Small intestine (tissue), 7 donors: Measurements from ENCODE around the gene AJAP1. TPM values are rescaled to one million over a fixed set of nuclear protein-coding genes. Genes with fewer than 3 reads are reported as not detected.
"Not testable (repeated sequence)": the region's sequence is repeated elsewhere in the genome, so short reads cannot be mapped to it uniquely, and the experiment has no call there.

ENCODE experiments used
- DNase-seq, 2 donors: peaks; one replicate each; pipeline versions ENCODE4 v3.0.0 to v3.0.0-alpha.2; 2013
- FAIRE-seq: peaks from 2 replicates; lab custom pipeline; 2012; peaks lifted over from hg19 to GRCh38; lab: Jason Lieb, UNC
- H3K27ac ChIP-seq, 3 donors: one replicate each; pipeline ENCODE4 v1.5.1; 2013; ENCODE audit warnings: low read length in 2 of 3, mild to moderate bottlenecking in 2 of 3, control low read depth in 1 of 3, inconsistent platforms in 1 of 3, low read depth in 1 of 3, moderate library complexity in 1 of 3
- H3K27me3 ChIP-seq, 3 donors: one replicate each; pipeline ENCODE4 v1.6.1; 2013; ENCODE audit warnings: low read length in 3 of 3, inconsistent platforms in 1 of 3; ENCODE audit not compliant: control insufficient read depth in 3 of 3, insufficient read depth in 3 of 3
- H3K36me3 ChIP-seq, 3 donors: one replicate each; pipeline ENCODE4 v1.6.1; 2013; ENCODE audit warnings: low read length in 3 of 3, inconsistent platforms in 1 of 3, low read depth in 1 of 3, mild to moderate bottlenecking in 1 of 3, moderate library complexity in 1 of 3; ENCODE audit not compliant: control insufficient read depth in 3 of 3, insufficient read depth in 2 of 3
- H3K4me1 ChIP-seq, 3 donors: one replicate each; pipeline ENCODE4 v1.6.1; 2013; ENCODE audit warnings: low read length in 2 of 3, inconsistent platforms in 1 of 3, low read depth in 1 of 3, mild to moderate bottlenecking in 1 of 3, moderate library complexity in 1 of 3; ENCODE audit not compliant: control insufficient read depth in 3 of 3, insufficient read depth in 2 of 3
- H3K4me3 ChIP-seq, 3 donors: one replicate each; pipeline ENCODE4 v1.5.1; 2013; ENCODE audit warnings: low read length in 3 of 3, control low read depth in 1 of 3, inconsistent platforms in 1 of 3, low read depth in 1 of 3, mild to moderate bottlenecking in 1 of 3, moderate library complexity in 1 of 3
- H3K9me3 ChIP-seq, 2 donors: one replicate each; pipeline ENCODE4 v1.6.1; 2013; ENCODE audit warnings: low read depth in 1 of 2, low read length in 1 of 2; ENCODE audit not compliant: control insufficient read depth in 2 of 2, insufficient read depth in 1 of 2
- WGBS, 3 donors: extraction: QIAGEN DNeasy Blood & Tissue Kit; methylation state at CpG; one replicate each; pipeline ENCODE4 v1.1.7; 2013; 5-methylcytosine and 5-hydroxymethylcytosine counted together
- polyA plus RNA-seq, 4 donors: library from polyadenylated mRNA; stranded (reverse) in 3 of 4; unstranded in 1 of 4; fragments of 200-250 nt in 3 of 4; fragments of 120-200 nt in 1 of 4; gene quantifications; one replicate each; pipeline versions ENCODE4 v1.2.1 to v1.2.3, GENCODE V29; 2013
- donor health status: healthy with polysubstance abuse.
- donor health status: control.
- donor health status: control.
- donor health status: Bipolar disorder and iron deficiency.
- donor health status: healthy.

AJAP1 gene
- polyA plus RNA-seq, 4 donors, result 0.13 to 0.27 (median 0.27) TPM; not detected in 1

GRCh38 chr1:4615501-4615900, 38.9 kb upstream of the AJAP1 start:
- Histone ChIP-seq H3K4me1 (no peaks in the 10 kb centered on the region), H3K27me3 (no peaks in the 10 kb centered on the region), H3K36me3 (no peaks in the 10 kb centered on the region), H3K4me3 (no peak overlapping the region), H3K27ac (no peak overlapping the region), H3K9me3 (peaks cover 0 to 2% of the 10 kb centered on the region in 2 donors)
- FAIRE-seq (no peak), DNase-seq (no peak)
- WGBS, 3 donors, result 71 to 82% (median 81%) methylated on average over 9 of the region's 9 CpGs

- H3K4me1 ChIP-seq, result no peaks in the 10 kb centered on the region
- DNase-seq (no peak), FAIRE-seq (no peak)
- H3K4me3 ChIP-seq, result no peak overlapping the region
- H3K27ac ChIP-seq, result no peak overlapping the region
- H3K36me3 ChIP-seq, result no peaks in the 10 kb centered on the region
- H3K27me3 ChIP-seq, result no peaks in the 10 kb centered on the region
- whole genome bisulfite sequencing, 3 donors, result 83 to 88% (median 84%) methylated on average over 18 of the region's 18 CpGs
- no peaks in the 10 kb centered on the region for H3K9me3 ChIP-seq
Observed at GRCh38 chr1:4616831-4617465, 37.5 kb upstream of the AJAP1 start.

- no peaks in the 10 kb centered on the region for H3K36me3 ChIP-seq
- WGBS, 3 donors, result 86 to 89% (median 86%) methylated on average over 5 to 6 of the region's 6 CpGs
- FAIRE-seq (no peak), DNase-seq (no peak)
- no peaks in the 10 kb centered on the region for H3K4me1 ChIP-seq
- no peaks in the 10 kb centered on the region for H3K9me3 ChIP-seq
- H3K27me3 ChIP-seq, result no peaks in the 10 kb centered on the region
- H3K27ac ChIP-seq, result no peak overlapping the region
- H3K4me3 ChIP-seq, result no peak overlapping the region
Observed at GRCh38 chr1:4617506-4617905, 36.9 kb upstream of the AJAP1 start.

DNA sequence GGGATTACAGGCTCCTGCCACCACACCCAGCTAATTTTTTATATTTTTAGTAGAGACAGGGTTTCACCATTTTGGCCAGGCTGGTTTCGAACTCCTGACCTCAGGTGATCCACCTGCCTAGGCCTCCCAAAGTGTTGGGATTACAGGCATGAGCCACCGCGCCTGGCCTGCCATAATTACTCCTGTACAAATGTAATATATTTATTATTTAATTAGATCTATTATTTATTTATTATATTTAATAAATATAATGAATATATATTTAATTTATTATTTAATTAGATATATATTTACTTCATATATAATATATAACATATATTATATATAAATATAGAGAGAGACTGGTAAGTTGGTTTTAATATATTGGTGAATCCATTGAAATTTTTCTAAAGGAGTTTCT, 35.6 kb upstream of the AJAP1 start:
- not testable (repeated sequence) for H3K4me3 ChIP-seq, DNase-seq, H3K36me3 ChIP-seq, FAIRE-seq, H3K9me3 ChIP-seq, H3K27ac ChIP-seq, H3K4me1 ChIP-seq, H3K27me3 ChIP-seq
- WGBS, 3 donors, result 79 to 92% (median 91%) methylated on average over 3 of the region's 3 CpGs

DNA sequence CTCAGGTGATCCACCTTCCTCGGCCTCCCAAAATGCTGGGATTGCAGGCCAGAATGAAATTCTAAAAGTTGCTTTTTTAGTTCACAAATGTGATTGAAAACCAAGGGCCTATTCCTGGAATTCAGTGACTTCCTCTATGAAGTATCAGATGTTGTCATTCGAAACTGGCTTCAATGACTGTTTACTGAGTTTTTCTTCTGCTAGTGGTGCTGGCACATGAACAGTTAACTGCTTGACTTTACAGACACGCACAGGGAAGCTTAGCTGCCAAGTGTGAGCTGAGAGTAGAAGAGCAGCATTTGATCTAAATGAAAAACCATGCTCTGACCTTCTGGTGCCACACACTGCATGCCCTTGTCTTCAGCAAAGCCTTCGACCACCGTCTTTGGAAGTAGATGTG, 32.8 kb upstream of the AJAP1 start:
- H3K36me3 ChIP-seq, result no peaks in the 10 kb centered on the region
- no peak overlapping the region for H3K4me3 ChIP-seq
- no peaks in the 10 kb centered on the region for H3K4me1 ChIP-seq
- WGBS, 3 donors, result 59 to 64% (median 60%) methylated on average over 5 of the region's 5 CpGs
- no peaks in the 10 kb centered on the region for H3K9me3 ChIP-seq
- FAIRE-seq (no peak), DNase-seq (no peak)
- no peak overlapping the region for H3K27ac ChIP-seq
- peaks cover 0 to 3% (median 0%) of the 10 kb centered on the region in 3 donors for H3K27me3 ChIP-seq

- Histone ChIP-seq H3K27ac (no peak overlapping the region), H3K27me3 (peaks cover 0 to 3% (median 0%) of the 10 kb centered on the region in 3 donors), H3K4me1 (no peaks in the 10 kb centered on the region), H3K9me3 (no peaks in the 10 kb centered on the region), H3K36me3 (no peaks in the 10 kb centered on the region), H3K4me3 (no peak overlapping the region)
- no peak for FAIRE-seq
- DNase-seq, result no peak
- 88 to 92% (median 89%) methylated on average over 10 of the region's 10 CpGs for WGBS, 3 donors
Observed at GRCh38 chr1:4622821-4623220, 31.6 kb upstream of the AJAP1 start.

DNA sequence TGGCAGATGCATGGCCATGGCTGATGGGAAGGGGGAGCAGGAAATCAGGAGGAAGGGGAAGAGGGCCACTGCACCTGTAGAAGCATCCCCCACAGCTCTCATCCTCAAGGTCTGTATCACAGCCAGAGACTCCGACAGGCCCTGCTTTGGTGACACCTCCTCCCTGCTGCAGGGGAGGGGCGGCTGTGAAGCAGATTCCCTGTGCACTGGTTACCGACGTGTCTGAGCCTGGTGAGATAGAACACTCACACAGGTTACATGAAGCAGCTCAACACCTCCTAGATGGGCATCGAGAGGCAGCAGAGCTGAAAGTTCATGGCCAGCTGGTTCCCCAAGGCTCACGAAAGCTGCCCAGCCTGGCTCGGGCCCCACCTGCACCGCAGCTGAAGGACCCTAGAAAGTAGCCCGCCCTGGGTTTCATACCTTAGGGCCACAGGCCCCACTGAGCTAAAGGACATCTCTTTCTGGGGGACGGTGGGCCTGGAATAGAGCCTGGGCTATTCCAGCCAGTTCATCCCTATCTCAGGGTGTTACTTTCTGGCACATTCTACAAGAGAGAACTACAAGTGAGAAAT, 30.2 kb upstream of the AJAP1 start:
- DNase-seq, result no peak
- 73 to 81% (median 78%) methylated on average over 10 of the region's 10 CpGs for WGBS, 3 donors
- Histone ChIP-seq H3K4me3 (no peak overlapping the region), H3K36me3 (no peaks in the 10 kb centered on the region), H3K4me1 (no peaks in the 10 kb centered on the region), H3K9me3 (no peaks in the 10 kb centered on the region), H3K27me3 (peaks cover 0 to 3% (median 0%) of the 10 kb centered on the region in 3 donors), H3K27ac (no peak overlapping the region)
- FAIRE-seq, result no peak

- no peak for FAIRE-seq
- H3K9me3 ChIP-seq, result no peaks in the 10 kb centered on the region
Observed at GRCh38 chr1:4624801-4625200, 29.6 kb upstream of the AJAP1 start.

More at GRCh38 chr1:4624801-4625200, 29.6 kb upstream of the AJAP1 start:
- 60 to 85% (median 78%) methylated on average over 9 of the region's 9 CpGs for WGBS, 3 donors
- Histone ChIP-seq H3K36me3 (no peaks in the 10 kb centered on the region), H3K27ac (no peak overlapping the region), H3K4me3 (no peak overlapping the region), H3K4me1 (no peaks in the 10 kb centered on the region), H3K27me3 (peaks cover 0 to 3% (median 0%) of the 10 kb centered on the region in 3 donors)
- DNase-seq, result no peak
